Testis (tissue), 3 donors: ENCODE data around the gene OR52M1. TPM values are rescaled to one million over a fixed set of nuclear protein-coding genes. Genes with fewer than 3 reads are reported as not detected.

Experiments used
- DNase-seq: peaks from one replicate; pipeline ENCODE4 v3.0.0-alpha.2; 2019
- H3K27ac ChIP-seq, 2 donors: fragments of 200-600 bp; sonication (generic); one replicate each; pipeline ENCODE4 v1.5.1; 2019
- H3K27me3 ChIP-seq: fragments of 200-600 bp; sonication (generic); one replicate; pipeline ENCODE4 v1.5.1; 2019
- H3K36me3 ChIP-seq: fragments of 200-600 bp; sonication (generic); one replicate; pipeline ENCODE4 v1.5.1; 2017; ENCODE audit warnings: low read depth; ENCODE audit errors: missing control alignments
- H3K4me1 ChIP-seq: fragments of 200-600 bp; sonication (generic); one replicate; pipeline ENCODE4 v1.5.1; 2019
- H3K4me3 ChIP-seq, 2 donors: fragments of 200-600 bp; sonication (generic); one replicate each; pipeline ENCODE4 v1.5.1; 2017 to 2019
- H3K9me3 ChIP-seq: fragments of 200-600 bp; sonication (generic); one replicate; pipeline ENCODE4 v1.5.1; 2017
- POLR2A ChIP-seq: fragments of 450-650 bp; IDR thresholded peaks from one replicate; pipeline ENCODE4 v1.6.1; 2017; ENCODE audit warnings: antibody characterized with exemption, mild to moderate bottlenecking, moderate library complexity
- WGBS, 2 donors: methylation state at CpG; one replicate each; pipeline ENCODE4 v1.1.5; 2018; 5-methylcytosine and 5-hydroxymethylcytosine counted together
- intact Hi-C: fragments of 100-400 bp; cut with DNase I; formaldehyde crosslinking; loops from one replicate; pipeline ENCODE4 v1.15.1; 2023; ENCODE audit warnings: low total_unique reads
- polyA plus RNA-seq: library from polyadenylated mRNA; stranded (reverse); fragments of 350-450 nt; fragmentation: Illumina TruSeq; extraction: RNeasy Lipid Tissue Mini Kit (QIAGEN cat#74804); gene quantifications from one replicate; pipeline ENCODE4 v1.2.3, GENCODE V29; 2014; ENCODE audit warnings: low read depth, low replicate concordance; ENCODE audit not compliant: insufficient read depth
- total RNA-seq, 2 donors: library from RNA; depleted of rRNA; stranded (reverse); fragments of >200 nt; gene quantifications; one replicate each; pipeline ENCODE4 v1.2.3, GENCODE V29; 2016
- TF ChIP-seq, protein P1 (sequence below), 3 experiments: fragments of 450-650 bp in 2 of 3; fragments of 200-600 bp in 1 of 3; sonication (generic) in 1 of 3; IDR thresholded peaks; one replicate each; pipeline ENCODE4 v1.5.1; 2016 to 2019; ENCODE audit warnings: antibody characterized with exemption in 3 of 3, mild to moderate bottlenecking in 2 of 3, moderate library complexity in 1 of 3

The OR52M1 gene
- total and polyA plus RNA-seq, 3 donors from 2014 or later, result not detected

DNA sequence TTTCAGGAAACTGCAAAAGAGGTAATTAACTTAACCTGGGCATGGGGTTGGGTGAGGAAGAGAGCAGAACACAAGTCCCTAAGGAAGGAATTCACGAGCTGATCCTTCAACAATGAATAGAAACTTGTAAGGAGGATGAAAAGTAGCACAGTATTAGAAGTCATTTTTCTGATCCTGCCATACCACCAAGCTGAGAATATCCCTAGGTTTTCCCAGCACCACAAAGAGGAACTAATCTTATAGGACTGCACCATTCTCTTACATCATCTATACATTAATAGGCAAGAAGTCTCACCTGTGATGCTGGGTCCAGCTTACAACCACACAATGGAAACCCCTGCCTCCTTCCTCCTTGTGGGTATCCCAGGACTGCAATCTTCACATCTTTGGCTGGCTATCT, 48.7 kb downstream of the OR52M1 start, which contains the start of gene OR52I1:
TSS of gene OR52I1 (plus strand) at position 301 of the 400 bp plus-strand sequence. CDS start at position 301, 0 bp downstream.
- no peak within 1 kb of the TSS for H3K27ac ChIP-seq
- H3K27me3 ChIP-seq, result no peaks in the 10 kb centered on the region
- no peaks in the 10 kb centered on the region for H3K4me1 ChIP-seq
- H3K9me3 ChIP-seq, result no peaks in the 10 kb centered on the region
- intact Hi-C loops, result no loop called here
- WGBS, 2 donors, result 85 to 93% methylated on average over 1 of the region's 1 CpG
- H3K36me3 ChIP-seq, result no peaks in the 10 kb centered on the region
- TF ChIP-seq, protein P1, sequence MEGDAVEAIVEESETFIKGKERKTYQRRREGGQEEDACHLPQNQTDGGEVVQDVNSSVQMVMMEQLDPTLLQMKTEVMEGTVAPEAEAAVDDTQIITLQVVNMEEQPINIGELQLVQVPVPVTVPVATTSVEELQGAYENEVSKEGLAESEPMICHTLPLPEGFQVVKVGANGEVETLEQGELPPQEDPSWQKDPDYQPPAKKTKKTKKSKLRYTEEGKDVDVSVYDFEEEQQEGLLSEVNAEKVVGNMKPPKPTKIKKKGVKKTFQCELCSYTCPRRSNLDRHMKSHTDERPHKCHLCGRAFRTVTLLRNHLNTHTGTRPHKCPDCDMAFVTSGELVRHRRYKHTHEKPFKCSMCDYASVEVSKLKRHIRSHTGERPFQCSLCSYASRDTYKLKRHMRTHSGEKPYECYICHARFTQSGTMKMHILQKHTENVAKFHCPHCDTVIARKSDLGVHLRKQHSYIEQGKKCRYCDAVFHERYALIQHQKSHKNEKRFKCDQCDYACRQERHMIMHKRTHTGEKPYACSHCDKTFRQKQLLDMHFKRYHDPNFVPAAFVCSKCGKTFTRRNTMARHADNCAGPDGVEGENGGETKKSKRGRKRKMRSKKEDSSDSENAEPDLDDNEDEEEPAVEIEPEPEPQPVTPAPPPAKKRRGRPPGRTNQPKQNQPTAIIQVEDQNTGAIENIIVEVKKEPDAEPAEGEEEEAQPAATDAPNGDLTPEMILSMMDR (IDR thresholded peaks at IDR 0.05), result no peak
- TF ChIP-seq POLR2A, result no peak
- DNase-seq, result no peak
- no peak within 1 kb of the TSS for H3K4me3 ChIP-seq

Other genes with a start within 250 kb of the OR52M1 start
- not detected for gene OR52B4, start 176.8 kb upstream of the OR52M1 start, total RNA-seq
- gene OR52B4, start 176.8 kb upstream of the OR52M1 start, polyA plus RNA-seq, result not detected
- 1 to 10 TPM; 4.6 to 8.9 TPM for gene TRIM21, start 151.5 kb upstream of the OR52M1 start, total RNA-seq
- gene TRIM21, start 151.5 kb upstream of the OR52M1 start, polyA plus RNA-seq, result 11.0 TPM
- not detected for gene OR52K2, start 95.9 kb upstream of the OR52M1 start, total RNA-seq
- not detected for gene OR52K2, start 95.9 kb upstream of the OR52M1 start, polyA plus RNA-seq
- gene OR52K1, start 62.5 kb upstream of the OR52M1 start, total RNA-seq, result under 1 TPM; 0.43 to 0.47 TPM
- not detected for gene OR52K1, start 62.5 kb upstream of the OR52M1 start, polyA plus RNA-seq
- gene OR52I2, start 36.6 kb downstream of the OR52M1 start, total RNA-seq, result under 1 TPM in 1 of 2 donors, not detected in 1; 0.31 TPM
- gene OR52I2, start 36.6 kb downstream of the OR52M1 start, polyA plus RNA-seq, result not detected
- gene OR52I1, start 48.8 kb downstream of the OR52M1 start, total RNA-seq, result not detected
- not detected for gene OR52I1, start 48.8 kb downstream of the OR52M1 start, polyA plus RNA-seq
- gene TRIM68, start 63.0 kb downstream of the OR52M1 start, total RNA-seq, result 10 to 100 TPM; 20.5 to 20.8 TPM
- gene TRIM68, start 63.0 kb downstream of the OR52M1 start, polyA plus RNA-seq, result 16.4 TPM
- gene OR51D1, start 92.3 kb downstream of the OR52M1 start, total RNA-seq, result under 1 TPM in 1 of 2 donors, not detected in 1; 0.63 TPM
- not detected for gene OR51D1, start 92.3 kb downstream of the OR52M1 start, polyA plus RNA-seq
- under 1 TPM; 0.31 to 0.55 TPM for gene OR51E1, start 98.8 kb downstream of the OR52M1 start, total RNA-seq
- 0.59 TPM for gene OR51E1, start 98.8 kb downstream of the OR52M1 start, polyA plus RNA-seq
- under 1 TPM in 1 of 2 donors, not detected in 1; 0.47 TPM for gene OR51E2, start 152.7 kb downstream of the OR52M1 start, total RNA-seq
- 0.17 TPM for gene OR51E2, start 152.7 kb downstream of the OR52M1 start, polyA plus RNA-seq
- gene MMP26, start 159.6 kb downstream of the OR52M1 start, total RNA-seq, result under 1 TPM in 1 of 2 donors, not detected in 1; 0.55 TPM
- 1.1 TPM for gene MMP26, start 159.6 kb downstream of the OR52M1 start, polyA plus RNA-seq
- gene OR51F1, start 224.7 kb downstream of the OR52M1 start, total RNA-seq, result not detected
- gene OR51F1, start 224.7 kb downstream of the OR52M1 start, polyA plus RNA-seq, result not detected